Stimulated activated CD8-positive, alpha-beta memory T cell treated with anti-CD3 and anti-CD28 coated beads, Interleukin-4, amount 100 ng/mL, for 48 hours (primary cell): Measurements from ENCODE around the gene CFHR2.
"Not testable (repeated sequence)": the region's sequence is repeated elsewhere in the genome, so short reads cannot be mapped to it uniquely, and the experiment has no call there.

ENCODE experiments used
- DNase-seq: peaks from one replicate; pipeline ENCODE4 v3.0.0-alpha.2; 2020

The CFHR2 gene

GRCh38 chr1:196943568-196943967 lies at the start of gene CFHR2:
CFHR2 (plus strand) TSS chr1:196943738; CDS start chr1:196943881, 143 bp downstream.
- not testable (repeated sequence) for DNase-seq

GRCh38 chr1:196896355-196896754 lies 47.2 kb upstream of the CFHR2 start:
- no peak for DNase-seq

DNA sequence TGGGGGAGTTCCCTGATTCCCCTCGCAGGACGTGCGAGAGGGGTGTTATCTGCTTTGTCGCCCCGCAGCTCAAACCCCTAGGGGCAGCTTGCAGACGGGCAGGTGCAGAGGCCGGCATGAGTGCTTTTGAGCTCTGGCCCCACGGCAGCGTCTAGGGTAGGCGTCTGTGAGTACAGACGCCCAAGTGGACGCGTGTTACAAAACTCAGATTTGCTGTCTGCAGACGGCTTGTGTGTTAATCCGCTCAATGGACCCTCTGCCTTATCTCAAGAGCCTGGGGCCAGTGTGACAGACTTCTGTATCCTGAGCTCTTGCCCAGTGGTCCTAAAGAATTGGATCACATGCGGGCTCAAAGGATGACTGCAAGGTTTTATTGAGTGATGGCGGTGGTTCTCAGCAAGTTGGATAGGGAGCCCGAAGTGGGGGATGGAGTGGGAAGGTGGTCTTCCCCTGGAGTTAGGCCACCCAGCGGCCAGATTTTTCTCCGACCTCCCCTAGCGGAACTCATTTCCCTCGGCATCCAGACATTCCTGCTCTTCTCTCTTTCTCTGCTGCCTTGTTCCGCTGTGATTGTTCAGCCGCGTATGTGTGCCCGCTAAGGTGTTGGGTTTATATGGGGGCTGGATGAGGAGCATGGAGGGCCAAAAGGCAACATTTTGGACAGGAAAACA lies 46.2 kb upstream of the CFHR2 start:
- no peak for DNase-seq

DNA sequence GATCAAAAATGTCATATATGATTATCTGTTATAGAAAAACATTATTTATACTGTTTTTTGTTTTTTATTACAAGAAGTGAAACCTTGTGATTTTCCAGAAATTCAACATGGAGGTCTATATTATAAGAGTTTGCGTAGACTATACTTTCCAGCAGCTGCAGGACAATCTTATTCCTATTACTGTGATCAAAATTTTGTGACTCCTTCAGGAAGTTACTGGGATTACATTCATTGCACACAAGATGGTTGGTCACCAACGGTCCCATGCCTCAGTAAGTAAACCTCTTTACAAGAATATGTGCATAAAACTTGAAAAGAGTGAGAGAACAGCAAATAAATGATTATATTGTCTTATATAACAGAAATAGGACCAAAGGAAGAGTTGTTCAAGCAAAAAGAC lies 41.2 kb upstream of the CFHR2 start:
- no peak for DNase-seq

- no peak for DNase-seq
These were observed 33.3 kb upstream of the CFHR2 start for GRCh38 chr1:196910215-196910614.

GRCh38 chr1:196912283-196912682 lies 31.3 kb upstream of the CFHR2 start:
- DNase-seq: not testable (repeated sequence)

- not testable (repeated sequence) for DNase-seq
These were observed 16.7 kb upstream of the CFHR2 start for GRCh38 chr1:196926839-196927238.

DNA sequence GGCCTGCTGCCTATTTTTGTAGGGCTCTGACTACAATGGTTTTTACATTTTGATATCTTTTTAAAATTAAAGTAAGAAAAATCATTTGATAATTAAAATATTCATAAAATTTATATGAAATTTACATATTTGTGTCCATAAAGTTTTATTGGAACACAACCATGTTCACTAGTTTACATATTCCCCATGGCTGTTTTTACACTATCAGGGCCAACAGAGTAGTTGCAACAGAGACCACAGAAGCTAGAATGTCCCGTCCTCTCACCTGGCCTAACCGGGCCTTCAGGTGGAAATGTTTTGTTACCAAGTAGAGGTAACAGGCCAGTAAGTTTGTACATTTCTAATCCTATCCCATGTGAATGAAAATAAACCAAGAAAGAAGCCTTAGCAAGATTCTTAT lies 10.7 kb upstream of the CFHR2 start:
- not testable (repeated sequence) for DNase-seq

DNA sequence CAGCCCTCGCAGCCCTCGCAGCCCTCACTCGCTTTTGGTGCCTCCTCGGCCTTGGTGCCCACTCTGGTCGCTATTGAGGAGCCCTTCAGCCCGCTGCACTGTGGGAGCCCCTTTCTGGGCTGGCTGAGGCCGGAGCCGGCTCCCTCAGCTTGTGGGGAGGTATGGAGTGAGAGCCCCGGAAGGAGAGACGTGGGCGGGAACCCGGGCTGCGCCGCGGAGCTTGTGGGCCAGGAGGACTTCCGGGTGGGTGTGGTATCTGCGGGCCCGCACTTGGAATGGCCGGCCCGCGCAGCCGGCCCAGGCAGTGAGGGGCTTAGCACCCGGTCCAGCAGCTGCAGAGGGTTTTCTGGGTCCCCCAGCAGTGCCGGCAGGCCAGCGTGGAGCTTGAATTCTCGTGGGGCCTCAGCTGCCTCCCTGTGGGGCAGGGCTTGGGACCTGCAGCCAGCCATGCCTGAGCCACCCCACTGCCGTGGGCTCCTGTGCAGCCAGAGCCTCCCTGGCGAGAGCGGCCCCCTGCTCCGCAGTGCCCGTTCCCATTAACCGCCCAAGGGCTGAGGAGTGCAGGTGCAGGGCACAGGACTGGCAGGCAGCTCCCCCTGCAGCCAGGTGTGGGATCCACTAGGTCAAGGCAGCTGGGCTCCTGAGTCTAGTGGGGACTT lies 9.9 kb upstream of the CFHR2 start:
- no peak for DNase-seq

DNA sequence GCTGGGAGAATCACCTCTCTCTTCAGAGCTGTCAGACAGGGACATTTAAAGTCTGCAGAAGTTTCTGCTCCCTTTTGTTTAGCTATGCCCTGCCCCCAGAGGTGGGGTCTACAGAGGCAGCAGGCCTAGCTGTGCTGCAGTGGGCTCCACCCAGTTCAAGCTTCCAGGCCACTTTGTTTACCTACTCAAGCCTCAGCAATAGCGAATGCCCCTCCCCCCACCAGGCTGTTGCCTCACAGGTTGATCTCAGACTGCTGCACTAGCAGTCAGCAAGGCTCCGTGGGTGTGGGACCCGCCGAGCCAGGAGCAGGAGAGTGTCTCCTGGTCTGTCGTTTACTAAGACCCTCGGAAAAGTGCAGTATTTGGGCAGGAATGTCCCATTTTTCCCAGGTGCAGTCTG lies 2.1 kb upstream of the CFHR2 start:
- not testable (repeated sequence) for DNase-seq

DNA sequence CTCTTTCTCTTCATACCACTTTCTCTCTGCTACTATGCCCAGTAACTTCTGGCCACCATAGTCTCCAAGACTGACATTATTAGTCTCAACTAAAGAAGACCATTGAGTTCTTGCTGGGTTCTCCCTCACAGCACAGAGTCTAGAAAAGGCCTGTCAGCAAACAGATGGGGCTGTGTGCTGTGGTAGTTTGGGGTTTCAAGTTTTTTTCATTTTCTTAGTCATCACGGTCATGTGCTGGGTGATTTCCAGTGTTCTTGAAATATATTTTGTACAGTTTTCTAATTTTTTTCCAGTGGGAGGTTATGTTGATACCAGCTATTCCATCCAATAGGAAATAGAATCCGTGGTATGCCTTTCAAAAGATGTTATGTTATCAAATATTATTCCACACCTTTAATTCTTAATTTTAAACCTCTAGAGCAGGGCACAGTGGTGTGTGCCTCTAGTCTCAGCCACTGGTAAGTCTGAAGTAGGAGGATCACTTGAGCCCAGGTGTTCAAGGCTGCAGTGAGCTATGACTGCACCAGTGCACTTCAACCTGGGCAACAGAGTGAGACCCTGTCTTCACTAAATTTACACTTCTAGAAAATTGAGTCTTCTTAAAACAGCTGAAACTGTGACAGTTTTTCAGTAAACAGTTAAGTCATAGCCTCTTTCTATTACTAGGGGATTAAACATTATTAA lies 8.3 kb downstream of the CFHR2 start:
- DNase-seq: no peak

DNA sequence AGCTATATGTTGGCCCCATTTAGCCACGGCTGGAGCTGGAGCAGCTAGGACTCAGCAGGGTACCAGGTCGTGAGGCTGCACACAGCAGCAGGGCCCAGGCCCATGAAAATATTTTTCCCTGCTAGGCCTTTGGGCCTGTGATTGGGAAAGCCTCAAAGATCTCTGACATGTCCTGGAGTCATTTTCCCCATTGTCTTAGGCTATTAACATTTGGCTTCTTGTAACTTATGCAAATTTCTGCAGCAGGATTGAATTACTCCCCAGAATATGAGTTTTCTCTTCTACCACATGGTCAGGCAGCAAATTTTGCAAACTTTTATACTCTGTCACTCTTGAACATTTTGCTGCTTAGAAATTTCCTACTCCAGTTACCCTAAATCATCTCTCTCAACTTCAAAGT lies 11.2 kb downstream of the CFHR2 start:
- no peak for DNase-seq

DNA sequence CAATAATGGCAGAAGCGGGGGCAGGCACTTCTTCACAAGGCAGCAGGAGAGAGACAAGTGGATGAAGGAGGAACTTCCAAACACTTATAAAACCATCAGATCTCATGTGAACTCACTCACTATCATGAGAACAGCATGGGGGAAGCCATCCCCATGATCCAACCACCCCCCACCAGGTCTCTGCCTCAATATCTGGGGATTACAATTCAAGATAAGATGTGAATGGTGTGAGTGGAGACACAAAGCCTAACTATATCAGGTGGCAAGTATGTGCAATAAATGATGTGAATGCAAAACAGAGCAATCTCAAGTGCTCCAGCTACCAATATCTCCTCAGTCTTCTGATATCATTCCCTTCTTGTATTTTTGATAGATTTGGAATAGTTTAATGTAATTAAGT lies 12.4 kb downstream of the CFHR2 start:
- no peak for DNase-seq

GRCh38 chr1:196960854-196961253 lies 17.3 kb downstream of the CFHR2 start:
- DNase-seq: no peak

- no peak for DNase-seq
These were observed 26.6 kb downstream of the CFHR2 start for GRCh38 chr1:196970182-196970581.

- no peak for DNase-seq
These were observed 32.7 kb downstream of the CFHR2 start for GRCh38 chr1:196976278-196976677.

DNA sequence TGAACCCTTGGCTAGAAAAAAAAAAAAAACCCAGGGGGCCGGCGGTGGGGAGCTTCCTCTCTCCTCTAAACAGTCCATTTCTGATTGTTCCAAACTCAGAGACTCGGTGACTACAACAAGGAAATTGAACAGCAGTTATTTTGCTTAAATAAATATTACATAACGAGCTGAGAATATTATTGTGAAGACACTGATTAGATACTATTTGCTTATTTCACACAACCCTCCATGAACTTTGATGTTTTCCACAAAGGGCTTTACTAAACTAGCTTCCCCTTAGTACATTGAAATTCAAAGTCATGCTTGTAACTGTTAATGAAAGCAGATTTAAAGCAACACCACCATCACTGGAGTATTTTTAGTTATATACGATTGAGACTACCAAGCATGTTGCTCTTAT lies 33.7 kb downstream of the CFHR2 start, which contains the start of gene CFHR5:
CFHR5 (plus strand) TSS at position 279 of the 400 bp plus-strand sequence; CDS start at position 388, 109 bp downstream.
- DNase-seq: no peak

DNA sequence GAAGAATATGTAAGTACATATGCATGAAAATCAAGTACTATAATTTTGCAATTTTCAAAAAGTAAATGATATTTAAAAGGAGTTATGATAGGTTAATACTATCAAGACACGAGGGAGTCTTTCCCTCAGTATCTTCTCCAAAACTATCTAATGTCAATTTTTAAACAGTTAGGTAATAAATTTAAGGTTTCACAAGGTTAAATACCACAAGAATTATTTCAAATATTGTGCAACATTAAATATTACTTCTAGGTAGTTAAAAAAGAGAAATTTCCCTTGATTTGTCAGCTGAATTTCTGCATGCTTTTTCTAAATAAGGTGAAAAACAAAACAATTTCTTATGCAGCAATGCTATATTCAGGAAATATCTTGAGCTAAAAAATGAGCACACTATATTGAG lies 37.3 kb downstream of the CFHR2 start:
- no peak for DNase-seq

- not testable (repeated sequence) for DNase-seq
These were observed 38.7 kb downstream of the CFHR2 start for GRCh38 chr1:196982247-196982646.

GRCh38 chr1:196991919-196992651 lies 48.5 kb downstream of the CFHR2 start:
- not testable (repeated sequence) for DNase-seq

- DNase-seq: no peak
These were observed 50.4 kb downstream of the CFHR2 start for GRCh38 chr1:196993916-196994315.

DNA sequence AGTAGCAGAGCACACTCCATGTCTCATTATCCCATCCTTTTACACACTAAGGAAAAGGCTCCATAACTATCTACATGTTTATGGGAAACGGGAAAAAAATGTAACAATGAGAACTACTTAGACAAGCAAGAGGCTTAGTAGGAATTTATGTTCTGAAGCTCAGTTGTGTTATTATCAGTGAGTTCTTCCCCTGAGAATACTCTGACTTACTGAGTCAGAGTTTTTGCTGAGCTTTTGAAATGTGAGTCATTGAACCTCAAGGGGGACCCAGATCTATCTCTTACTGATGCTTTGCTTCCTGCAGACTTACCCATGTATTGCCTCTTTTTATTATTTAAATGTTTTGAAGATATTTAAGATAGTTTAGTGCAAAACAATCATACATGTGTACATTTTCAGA lies 53.9 kb downstream of the CFHR2 start:
- no peak for DNase-seq

- no peak for DNase-seq
These were observed 58.3 kb downstream of the CFHR2 start for GRCh38 chr1:197001828-197002227.
